NCI-H2107 treated with DMSO at 0.1 percent for 48 hours (cell line): ENCODE results near the gene PRSS22.
"Not testable (repeated sequence)": the region's sequence is repeated elsewhere in the genome, so short reads cannot be mapped to it uniquely, and the experiment has no call there.

Source experiments
- DNase-seq: peaks from one replicate; lab custom pipeline; 2025; ENCODE audit not compliant: unreplicated experiment; lab: John Stamatoyannopoulos, UW

PRSS22 gene

GRCh38 chr16:2857451-2858244 is at the start of gene PRSS22:
Gene PRSS22, minus strand, starts transcription at chr16:2858170. Its CDS starts 66 bp downstream, at chr16:2858104.
- DNase-seq, result no peak

- DNase-seq, result not testable (repeated sequence)
Observed at GRCh38 chr16:2907084-2907753, 49.2 kb upstream of the PRSS22 start.

- no peak for DNase-seq
Observed at GRCh38 chr16:2905988-2906387, 48.0 kb upstream of the PRSS22 start.

- DNase-seq, result peak; percentile 93
Observed at GRCh38 chr16:2905241-2905987, 47.4 kb upstream of the PRSS22 start.

- no peak for DNase-seq
Observed at GRCh38 chr16:2904922-2905240, 46.9 kb upstream of the PRSS22 start.

- DNase-seq, result peak; percentile 77
Observed at GRCh38 chr16:2904100-2904921, 46.3 kb upstream of the PRSS22 start.

- DNase-seq, result no peak
Observed at GRCh38 chr16:2902337-2903130, 44.6 kb upstream of the PRSS22 start.

- no peak for DNase-seq
Observed at GRCh38 chr16:2900526-2901075, 42.6 kb upstream of the PRSS22 start.

- DNase-seq, result no peak
Observed at GRCh38 chr16:2899564-2900072, 41.6 kb upstream of the PRSS22 start.

GRCh38 chr16:2898831-2899563 is 41.0 kb upstream of the PRSS22 start:
- no peak for DNase-seq

GRCh38 chr16:2897110-2897509 is 39.1 kb upstream of the PRSS22 start:
- peak; percentile 25 for DNase-seq

- no peak for DNase-seq
Observed at GRCh38 chr16:2896480-2897010, 38.6 kb upstream of the PRSS22 start.

GRCh38 chr16:2895813-2896212 is 37.8 kb upstream of the PRSS22 start:
- no peak for DNase-seq

GRCh38 chr16:2894231-2894630 is 36.3 kb upstream of the PRSS22 start:
- no peak for DNase-seq

- no peak for DNase-seq
Observed at GRCh38 chr16:2884041-2884451, 26.1 kb upstream of the PRSS22 start.

GRCh38 chr16:2883458-2883908 is 25.5 kb upstream of the PRSS22 start:
- no peak for DNase-seq

GRCh38 chr16:2882650-2883457 is 24.9 kb upstream of the PRSS22 start, which contains the start of gene FLYWCH2:
Gene FLYWCH2, plus strand, starts transcription at chr16:2883215. Its CDS starts 13,235 bp downstream, at chr16:2896450.
- peak; percentile 98 for DNase-seq
